CD14-positive monocyte (primary cell): Measurements from ENCODE around the gene UTP3. TPM values are rescaled to one million over a fixed set of nuclear protein-coding genes. Genes with fewer than 3 reads are reported as not detected.

ENCODE experiments used
- DNase-seq, 3 donors: peaks; one replicate each; pipeline ENCODE4 v3.0.0-alpha.2; 2011 to 2022
- H2AFZ ChIP-seq: 2 replicates; pipeline ENCODE4 v1.6.0; 2012; ENCODE audit warnings: mild to moderate bottlenecking, low read depth, low read length, inconsistent platforms; ENCODE audit not compliant: insufficient read depth, poor library complexity, severe bottlenecking
- H3K27ac ChIP-seq, 2 donors: 1 replicate in 1 of 2; 2 replicates in 1 of 2; pipeline ENCODE4 v1.5.1; 2012 to 2013; ENCODE audit warnings: low read length in 2 of 2, control low read depth in 1 of 2, inconsistent platforms in 1 of 2, low read depth in 1 of 2, mild to moderate bottlenecking in 1 of 2
- H3K27me3 ChIP-seq, 2 donors: one replicate each; pipeline versions ENCODE4 v1.6.0 to v1.6.1; 2011 to 2013; ENCODE audit warnings: low read length in 2 of 2; ENCODE audit not compliant: control insufficient read depth in 2 of 2, insufficient read depth in 2 of 2
- H3K36me3 ChIP-seq, 2 donors: replicated peaks in 1 of 2; 1 replicate in 1 of 2; 2 replicates in 1 of 2; pipeline versions ENCODE4 v1.5.1 to v1.6.1; 2012 to 2013; ENCODE audit warnings: low read length in 2 of 2, control low read depth in 1 of 2, inconsistent platforms in 1 of 2, mild to moderate bottlenecking in 1 of 2; ENCODE audit not compliant: insufficient read depth in 2 of 2, control insufficient read depth in 1 of 2
- H3K4me1 ChIP-seq, 2 donors: 1 replicate in 1 of 2; 2 replicates in 1 of 2; pipeline versions ENCODE4 v1.5.1 to v1.6.1; 2012 to 2013; ENCODE audit warnings: low read length in 2 of 2, control low read depth in 1 of 2, inconsistent platforms in 1 of 2, mild to moderate bottlenecking in 1 of 2, moderate library complexity in 1 of 2; ENCODE audit not compliant: insufficient read depth in 2 of 2, control insufficient read depth in 1 of 2
- H3K4me2 ChIP-seq: replicated peaks from 2 replicates; pipeline ENCODE3; 2012; ENCODE audit warnings: low read length, moderate library complexity, mild to moderate bottlenecking; ENCODE audit not compliant: poor library complexity, severe bottlenecking; ENCODE audit errors: extremely low read depth
- H3K4me3 ChIP-seq, 3 experiments: fragments of 200-600 bp in 1 of 3; sonication (generic) in 1 of 3; replicated peaks in 1 of 3; 1 replicate in 2 of 3; 2 replicates in 1 of 3; pipeline ENCODE4 v1.5.1; 2011 to 2013; ENCODE audit warnings: low read length in 3 of 3, mild to moderate bottlenecking in 3 of 3, control low read depth in 2 of 3, low read depth in 2 of 3, inconsistent platforms in 1 of 3, moderate library complexity in 1 of 3
- H3K79me2 ChIP-seq: 2 replicates; pipeline ENCODE4 v1.6.0; 2012; ENCODE audit warnings: mild to moderate bottlenecking, control low read depth, inconsistent platforms, low read length, moderate library complexity; ENCODE audit not compliant: insufficient read depth
- H3K9ac ChIP-seq: 2 replicates; pipeline ENCODE4 v1.6.0; 2017; ENCODE audit warnings: low read length, mild to moderate bottlenecking; ENCODE audit not compliant: insufficient read depth, poor library complexity, severe bottlenecking
- H3K9me3 ChIP-seq, 2 donors: replicated peaks in 1 of 2; 1 replicate in 1 of 2; 2 replicates in 1 of 2; pipeline versions ENCODE4 v1.5.1 to v1.6.1; 2012 to 2013; ENCODE audit warnings: low read length in 2 of 2, control low read depth in 1 of 2; ENCODE audit not compliant: control insufficient read depth in 1 of 2, insufficient read depth in 1 of 2
- H4K20me1 ChIP-seq: 2 replicates; pipeline ENCODE4 v1.6.0; 2012; ENCODE audit warnings: mild to moderate bottlenecking, low read length, control low read depth, moderate library complexity; ENCODE audit not compliant: insufficient read depth
- H3K27ac Mint-ChIP-seq, 7 donors: one replicate each; pipeline ENCODE4 v1.8.0; 2020; ENCODE audit warnings: mild to moderate bottlenecking in 7 of 7, mixed read lengths in 7 of 7, moderate library complexity in 6 of 7, inconsistent platforms in 2 of 7
- H3K27me3 Mint-ChIP-seq, 3 donors: one replicate each; pipeline ENCODE4 v1.8.0; 2021 to 2022; ENCODE audit warnings: low read depth in 3 of 3, mild to moderate bottlenecking in 3 of 3, mixed read lengths in 3 of 3, moderate library complexity in 3 of 3, inconsistent platforms in 1 of 3
- H3K36me3 Mint-ChIP-seq, 2 donors: one replicate each; pipeline ENCODE4 v1.8.0; 2020; ENCODE audit warnings: mixed read lengths in 2 of 2, inconsistent platforms in 1 of 2, mild to moderate bottlenecking in 1 of 2
- H3K4me1 Mint-ChIP-seq: one replicate; pipeline ENCODE4 v1.8.0; 2020; ENCODE audit warnings: mild to moderate bottlenecking, mixed read lengths
- H3K4me3 Mint-ChIP-seq, 2 donors: one replicate each; pipeline ENCODE4 v1.8.0; 2020; ENCODE audit warnings: mild to moderate bottlenecking in 2 of 2, mixed read lengths in 2 of 2, moderate library complexity in 1 of 2
- H3K9me3 Mint-ChIP-seq, 7 donors: one replicate each; pipeline ENCODE4 v1.8.0; 2020 to 2022; ENCODE audit warnings: mixed read lengths in 7 of 7, mild to moderate bottlenecking in 6 of 7, moderate library complexity in 6 of 7, inconsistent platforms in 2 of 7
- CTCF ChIP-seq: fragments of 200-600 bp; IDR thresholded peaks from one replicate; pipeline ENCODE4 v1.8.0; 2022; ENCODE audit warnings: antibody characterized with exemption, mild to moderate bottlenecking
- WGBS: methylation state at CpG from one replicate; pipeline ENCODE4 v1.1.5; 2013; ENCODE audit warnings: missing lambda C conversion rate; ENCODE audit not compliant: insufficient coverage; 5-methylcytosine and 5-hydroxymethylcytosine counted together
- intact Hi-C, 2 donors: fragments of 100-400 bp; cut with micrococcal nuclease; formaldehyde crosslinking; loops; one replicate each; pipeline versions ENCODE4 v1.15.0 to v1.15.1; 2023
- polyA plus RNA-seq, 3 donors: library from polyadenylated mRNA; depleted of rRNA in 1 of 3; unstranded in 2 of 3; stranded (reverse) in 1 of 3; fragments of 300-500 nt in 2 of 3; fragments of >200 nt in 1 of 3; fragmentation: Illumina TruSeq in 2 of 3; gene quantifications; 1 replicate in 2 of 3; 2 replicates in 1 of 3; pipeline ENCODE4 v1.2.3, GENCODE V29; 2012 to 2021

Gene UTP3
- polyA plus RNA-seq, 3 donors = 3.0 to 10.8 (median 5.0) TPM

GRCh38 chr4:70674191-70674590, 14.1 kb upstream of the UTP3 start:
- H3K4me1 Mint-ChIP-seq = peaks cover 3% of the 10 kb centered on the region

DNA sequence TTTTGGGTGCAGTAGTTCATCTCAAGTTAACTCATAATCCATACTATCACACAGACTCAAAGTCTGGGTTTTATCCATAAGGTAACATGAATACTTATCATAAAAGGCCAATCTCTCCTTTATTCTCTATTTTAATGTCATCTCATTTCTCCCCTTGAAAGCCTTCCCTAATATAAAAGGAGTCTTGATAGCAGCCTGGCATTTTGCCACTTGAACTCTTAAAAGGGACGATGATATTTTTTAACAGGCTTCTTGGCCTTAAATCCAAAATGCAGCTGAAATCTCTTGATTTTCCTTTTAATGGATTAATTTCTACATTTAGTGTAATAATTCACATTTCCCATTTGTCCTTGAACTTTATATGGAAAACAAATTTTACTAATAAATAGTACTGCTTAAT, 13.6 kb upstream of the UTP3 start:
- no CpG with 5 or more reads among the region's 1 CpG for WGBS
- Histone ChIP-seq H3K79me2 (no peaks in the 10 kb centered on the region), H3K9me3 (no peaks in the 10 kb centered on the region), H2AFZ (no peak overlapping the region), H4K20me1 (no peaks in the 10 kb centered on the region), H3K4me1 (no peaks in the 10 kb centered on the region), H3K9ac (no peak overlapping the region), H3K4me3 (no peak overlapping the region), H3K27me3 (no peaks in the 10 kb centered on the region), H3K4me2 (no peak overlapping the region), H3K27ac (no peak overlapping the region), H3K36me3 (no peaks in the 10 kb centered on the region)
- intact Hi-C loops = no loop called here
- TF ChIP-seq CTCF = no peak
- Mint-ChIP-seq H3K36me3 (no peaks in the 10 kb centered on the region), H3K9me3 (peaks cover 0 to 2% (median 0%) of the 10 kb centered on the region in 7 donors), H3K27me3 (peaks cover 0 to 1% (median 0%) of the 10 kb centered on the region in 3 donors), H3K4me3 (no peak overlapping the region), H3K27ac (no peak overlapping the region), H3K4me1 (peaks cover 3% of the 10 kb centered on the region)
- no peak for DNase-seq

More at GRCh38 chr4:70674191-70674590, 14.1 kb upstream of the UTP3 start:
- H3K27me3 ChIP-seq = no peaks in the 10 kb centered on the region
- DNase-seq = no peak
- no peaks in the 10 kb centered on the region for H3K36me3 ChIP-seq
- H3K27ac Mint-ChIP-seq = no peak overlapping the region
- no peaks in the 10 kb centered on the region for H4K20me1 ChIP-seq
- H3K4me3 ChIP-seq = no peak overlapping the region
- H3K27ac ChIP-seq = no peak overlapping the region
- no peak overlapping the region for H2AFZ ChIP-seq
- H3K27me3 Mint-ChIP-seq = peaks cover 0 to 1% (median 0%) of the 10 kb centered on the region in 3 donors
- no peak for TF ChIP-seq CTCF
- H3K36me3 Mint-ChIP-seq = no peaks in the 10 kb centered on the region
- H3K79me2 ChIP-seq = no peaks in the 10 kb centered on the region
- no peak overlapping the region for H3K4me2 ChIP-seq
- H3K9ac ChIP-seq = no peak overlapping the region
- peaks cover 0 to 2% (median 0%) of the 10 kb centered on the region in 7 donors for H3K9me3 Mint-ChIP-seq
- H3K4me1 ChIP-seq = no peaks in the 10 kb centered on the region
- no peaks in the 10 kb centered on the region for H3K9me3 ChIP-seq
- intact Hi-C loops = no loop called here
- H3K4me3 Mint-ChIP-seq = no peak overlapping the region
